GM19455 (cell line): ENCODE data around the gene ARL17B.
"Not testable (repeated sequence)": the region's sequence is repeated elsewhere in the genome, so short reads cannot be mapped to it uniquely, and the experiment has no call there.

Experiments
- ATAC-seq: cut with Tn5 transposase; IDR thresholded peaks from one replicate; pipeline ENCODE4 v1.9.1; 2021; ENCODE audit not compliant: unreplicated experiment

Gene ARL17B

GRCh38 chr17:46252804-46253203 is 108.8 kb downstream of the ARL17B start:
- not testable (repeated sequence) for ATAC-seq

GRCh38 chr17:46249153-46249552 is 112.4 kb downstream of the ARL17B start:
- not testable (repeated sequence) for ATAC-seq

DNA sequence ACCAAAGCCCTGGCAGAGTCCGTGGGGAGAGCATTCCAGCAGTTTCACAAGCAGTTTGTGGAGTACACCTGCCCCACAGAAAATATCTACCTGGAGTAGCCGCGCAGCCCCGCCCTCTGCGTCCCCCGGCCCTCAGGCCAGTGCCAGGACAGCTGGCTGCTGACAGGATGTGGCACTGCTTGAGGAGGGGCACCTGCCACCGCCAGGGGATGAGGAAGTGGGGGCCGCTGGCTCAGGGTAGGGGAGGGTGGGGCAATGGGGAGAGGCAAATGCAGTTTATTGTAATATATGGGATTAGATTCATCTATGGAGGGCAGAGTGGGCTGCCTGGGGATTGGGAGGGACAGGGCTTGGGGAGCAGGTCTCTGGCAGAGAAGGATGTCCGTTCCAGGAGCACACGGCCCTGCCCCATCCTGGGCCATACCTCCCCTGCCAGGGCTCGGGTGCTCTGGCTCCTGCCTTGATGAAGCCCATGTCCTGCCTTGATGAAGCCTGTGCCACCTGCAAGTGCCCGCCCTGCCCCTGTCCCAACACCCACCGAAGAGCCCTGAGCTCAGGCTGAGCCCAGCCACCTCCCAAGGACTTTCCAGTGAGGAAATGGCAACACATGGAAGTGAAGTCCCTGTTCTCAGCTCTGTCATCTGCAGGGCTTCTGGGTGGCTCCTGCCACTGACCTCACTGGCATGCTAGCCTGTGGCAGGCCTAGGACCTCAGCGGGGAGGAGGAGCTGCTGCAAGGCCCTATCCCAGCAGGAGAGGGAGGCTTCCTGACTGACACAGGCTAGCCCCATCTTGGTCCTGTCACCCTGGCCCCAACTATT is 116.4 kb downstream of the ARL17B start:
- not testable (repeated sequence) for ATAC-seq

- not testable (repeated sequence) for ATAC-seq
Measured at GRCh38 chr17:46244339-46244913, 117.1 kb downstream of the ARL17B start.

DNA sequence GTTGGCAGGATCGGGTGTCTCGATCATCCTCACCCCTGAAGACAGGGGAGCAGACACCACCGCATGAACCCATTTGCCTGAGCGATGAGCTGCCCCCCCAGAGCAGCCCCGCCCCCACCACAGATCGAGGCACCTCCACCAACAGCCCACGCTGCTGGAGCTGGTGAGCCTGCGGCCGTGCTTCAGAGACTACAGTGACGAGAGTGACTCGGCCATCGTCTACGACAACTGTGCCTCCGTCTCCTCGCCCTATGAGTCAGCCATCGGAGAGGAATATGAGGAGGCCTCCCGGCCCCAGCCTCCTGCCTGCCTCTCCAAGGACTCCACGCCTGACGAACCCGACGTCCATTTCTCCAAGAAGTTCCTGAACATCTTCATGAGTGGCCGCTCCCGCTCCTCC is 117.6 kb downstream of the ARL17B start:
- ATAC-seq, result not testable (repeated sequence)

DNA sequence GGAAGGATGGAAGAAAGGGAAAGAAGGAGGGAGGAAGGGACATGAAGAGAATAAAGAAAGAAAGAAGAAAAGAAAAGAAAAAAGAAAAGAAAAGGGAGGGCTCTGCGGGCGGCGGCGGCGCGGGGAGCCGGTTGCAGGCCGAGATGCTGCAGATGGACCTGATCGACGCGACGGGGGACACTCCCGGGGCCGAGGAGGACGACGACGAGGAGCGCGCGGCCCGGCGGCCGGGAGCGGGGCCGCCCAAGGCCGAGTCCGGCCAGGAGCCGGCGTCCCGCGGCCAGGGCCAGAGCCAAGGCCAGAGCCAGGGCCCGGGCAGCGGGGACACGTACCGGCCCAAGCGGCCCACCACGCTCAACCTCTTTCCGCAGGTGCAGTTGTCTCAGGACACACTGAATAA is 118.1 kb downstream of the ARL17B start:
- ATAC-seq, result not testable (repeated sequence)

- not testable (repeated sequence) for ATAC-seq
Measured at GRCh38 chr17:46231359-46231758, 130.2 kb downstream of the ARL17B start.

DNA sequence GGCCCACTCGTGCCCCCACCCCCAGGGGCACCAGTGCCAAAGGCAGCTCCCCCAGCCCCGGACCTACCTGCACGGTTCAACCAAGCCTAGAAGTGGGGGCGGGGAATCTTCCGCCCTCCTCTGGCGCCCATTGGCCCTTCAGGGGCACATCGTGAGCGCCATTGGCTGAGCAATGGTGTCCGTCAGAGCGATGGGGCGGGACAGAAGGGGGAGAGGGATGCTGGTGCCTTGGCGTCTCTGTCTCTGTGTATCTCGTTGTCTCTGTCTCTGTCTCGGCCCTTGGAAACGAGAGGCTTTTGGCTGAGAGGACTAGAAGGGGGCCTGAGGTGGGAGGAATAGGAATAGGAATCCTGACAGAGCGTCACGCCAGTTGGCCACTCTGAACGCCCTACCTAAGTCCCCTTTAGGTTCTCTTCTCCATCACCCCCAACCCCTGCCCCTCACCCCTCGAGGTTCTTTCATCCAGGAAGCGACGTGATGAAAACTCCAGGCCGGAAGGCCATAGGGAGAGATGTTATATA is 136.2 kb downstream of the ARL17B start:
- peak; percentile 98 for ATAC-seq

DNA sequence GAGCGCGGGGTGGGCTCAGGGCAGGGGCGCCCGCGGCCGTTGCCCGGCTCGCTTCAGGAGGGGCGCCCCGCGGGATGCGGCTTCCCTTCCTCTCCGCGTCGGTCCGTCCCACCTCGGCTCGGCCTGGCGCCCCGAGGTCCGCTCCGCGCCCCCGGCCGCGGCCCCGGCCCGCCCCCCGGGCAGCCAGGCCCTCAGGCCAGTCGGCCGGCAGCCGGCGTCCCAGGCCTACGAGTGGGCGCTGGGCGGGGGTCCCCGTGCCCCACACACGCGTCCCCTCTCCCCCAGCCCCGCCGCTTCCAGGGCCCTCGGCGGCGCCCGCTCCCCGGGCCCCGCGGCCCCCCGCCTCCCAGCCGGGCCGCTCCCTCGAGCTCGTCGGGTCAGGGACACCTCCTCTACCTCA is 136.7 kb downstream of the ARL17B start:
- peak; percentile 50 for ATAC-seq
